MM.1S (cell line): ENCODE results near the gene EMILIN1.

ENCODE experiments used
- CTCF ChIP-seq: fragments of 300-600 bp; sonication (generic); IDR thresholded peaks from 2 replicates; pipeline ENCODE4 v1.5.1; 2016; ENCODE audit warnings: antibody characterized with exemption, low read length, mixed read lengths
- EZH2 ChIP-seq: fragments of 300-600 bp; sonication (generic); optimal IDR thresholded peaks from 2 replicates; pipeline ENCODE3; 2017; ENCODE audit warnings: low read depth, mild to moderate bottlenecking, antibody characterized with exemption, low read length, mixed read lengths
- EZH2phosphoT487 ChIP-seq: fragments of 300-600 bp; sonication (generic); IDR thresholded peaks from 2 replicates; pipeline ENCODE4 v1.6.1; 2018; ENCODE audit warnings: antibody characterized with exemption, low read length

DNA sequence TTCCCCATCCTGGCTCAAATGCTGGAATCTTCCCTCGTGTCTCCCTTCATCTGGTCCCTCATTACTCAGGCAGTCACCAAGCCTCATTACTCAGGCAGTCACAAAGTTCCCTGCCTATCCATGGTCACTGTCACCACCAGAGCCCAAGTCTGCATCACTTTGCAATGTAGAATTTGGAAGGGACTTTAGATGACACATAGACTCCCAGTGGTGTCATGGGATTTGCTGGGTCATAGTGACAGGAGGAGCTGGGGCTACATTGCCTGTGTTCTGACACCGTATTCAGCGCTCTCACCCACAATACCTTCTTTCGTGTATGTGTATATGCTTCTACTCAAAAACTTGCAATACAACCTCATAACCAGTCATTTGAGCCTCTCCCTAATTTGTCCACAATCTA lies 2.1 kb upstream of the EMILIN1 start:
- TF ChIP-seq CTCF (no peak), EZH2 (no peak), EZH2phosphoT487 (no peak)
